GM23338 (cell line): Measurements from ENCODE around the gene KAZN.

Source experiments
- CREB1 ChIP-seq: fragments of 250-450 bp; sonication (Bioruptor Pico); IDR thresholded peaks from 2 replicates; pipeline ENCODE4 v1.5.0; 2020; ENCODE audit warnings: low read depth, mild to moderate bottlenecking, moderate library complexity
- CTCF ChIP-seq, 2 experiments: fragments of 200-600 bp in 1 of 2; sonication (generic) in 1 of 2; conservative IDR thresholded peaks; 2 replicates each; pipeline versions ENCODE4 v1.5.1 to v1.6.1; 2016 to 2017; ENCODE audit warnings: antibody characterized with exemption in 2 of 2, low read depth in 2 of 2, mild to moderate bottlenecking in 2 of 2, moderate library complexity in 1 of 2
- ETS1 ChIP-seq: IDR thresholded peaks from 2 replicates; pipeline ENCODE4 v1.6.1; 2016; ENCODE audit warnings: antibody characterized with exemption
- EZH2 ChIP-seq: fragments of 200-600 bp; sonication (generic); IDR thresholded peaks from one replicate; pipeline ENCODE4 v1.8.0; 2017; ENCODE audit warnings: antibody characterized with exemption, mild to moderate bottlenecking, low read depth; ENCODE audit not compliant: unreplicated experiment
- EZH2phosphoT487 ChIP-seq: fragments of 200-600 bp; sonication (generic); IDR thresholded peaks from one replicate; pipeline ENCODE4 v1.8.1; 2018; ENCODE audit warnings: antibody characterized with exemption; ENCODE audit not compliant: unreplicated experiment
- JUNB ChIP-seq: IDR thresholded peaks from one replicate; pipeline ENCODE4 v1.6.1; 2016; ENCODE audit warnings: antibody characterized with exemption; ENCODE audit not compliant: unreplicated experiment
- NANOG ChIP-seq: IDR thresholded peaks from 2 replicates; pipeline ENCODE4 v1.6.1; 2016; ENCODE audit warnings: antibody characterized with exemption, borderline replicate concordance
- POLR2AphosphoS5 ChIP-seq: IDR thresholded peaks from 2 replicates; pipeline ENCODE4 v1.6.1; 2016; ENCODE audit warnings: antibody characterized with exemption, low read depth
- REST ChIP-seq: IDR thresholded peaks from one replicate; pipeline ENCODE4 v1.6.1; 2018; ENCODE audit warnings: antibody characterized with exemption; ENCODE audit not compliant: unreplicated experiment
- STAT1 ChIP-seq: IDR thresholded peaks from one replicate; pipeline ENCODE4 v1.6.1; 2016; ENCODE audit warnings: antibody characterized with exemption; ENCODE audit not compliant: unreplicated experiment
- ZNF114 ChIP-seq: fragments of 250-450 bp; sonication (Bioruptor Pico); IDR thresholded peaks from 2 replicates; pipeline ENCODE4 v1.5.0; 2020; ENCODE audit warnings: mild to moderate bottlenecking, moderate library complexity
- ZNF331 ChIP-seq: fragments of 250-450 bp; sonication (Bioruptor Pico); IDR thresholded peaks from 2 replicates; pipeline ENCODE4 v1.5.0; 2020; ENCODE audit warnings: low read depth, mild to moderate bottlenecking, moderate library complexity
- ZNF462 ChIP-seq: fragments of 250-450 bp; sonication (Bioruptor Pico); IDR thresholded peaks from 2 replicates; pipeline ENCODE4 v1.5.0; 2020; ENCODE audit warnings: mild to moderate bottlenecking, moderate library complexity

- no peak for TF ChIP-seq CTCF (conservative IDR thresholded peaks at IDR 0.05; ENCODE audit: low read depth in 2 of 2)
- no peak for TF ChIP-seq EZH2phosphoT487
- no peak for TF ChIP-seq EZH2
- TF ChIP-seq ETS1: no peak
- TF ChIP-seq POLR2AphosphoS5: no peak
- TF ChIP-seq ZNF331 (CRISPR knock-in tag): no peak
- no peak for TF ChIP-seq CREB1
- no peak for TF ChIP-seq REST
- TF ChIP-seq ZNF114: no peak
- no peak for TF ChIP-seq JUNB
- TF ChIP-seq NANOG: no peak
- TF ChIP-seq STAT1: no peak
- no peak for TF ChIP-seq ZNF462 (CRISPR knock-in tag)
Observed at GRCh38 chr1:14639291-14640050, 41.0 kb downstream of the KAZN start.
